H9 (cell line): Measurements from ENCODE around the gene ZBED1. TPM values are rescaled to one million over a fixed set of nuclear protein-coding genes. Genes with fewer than 3 reads are reported as not detected.

Experiments
- DNase-seq: peaks from one replicate; pipeline ENCODE4 v3.0.0-alpha.2; 2017
- H2AFZ ChIP-seq: one replicate; pipeline ENCODE4 v1.6.1; 2013; ENCODE audit warnings: mild to moderate bottlenecking, low read length, control low read depth, moderate library complexity
- H2AK5ac ChIP-seq: 2 replicates; pipeline ENCODE4 v1.6.1; 2013; ENCODE audit warnings: low read length, control low read depth, mixed read lengths; ENCODE audit not compliant: insufficient read length
- H2BK120ac ChIP-seq: one replicate; pipeline ENCODE4 v1.6.1; 2013; ENCODE audit warnings: low read depth, mild to moderate bottlenecking, low read length, control low read depth, inconsistent platforms; ENCODE audit not compliant: poor library complexity, severe bottlenecking
- H2BK12ac ChIP-seq: 2 replicates; pipeline ENCODE4 v1.6.1; 2013; ENCODE audit warnings: low read length, control low read depth, mixed read lengths, low read depth; ENCODE audit not compliant: insufficient read length
- H2BK15ac ChIP-seq: 2 replicates; pipeline ENCODE4 v1.6.1; 2013; ENCODE audit warnings: low read depth, low read length, control low read depth
- H2BK20ac ChIP-seq: one replicate; pipeline ENCODE4 v1.6.1; 2013; ENCODE audit warnings: low read depth, mild to moderate bottlenecking, low read length, control low read depth, inconsistent platforms; ENCODE audit not compliant: poor library complexity, severe bottlenecking
- H2BK5ac ChIP-seq: 2 replicates; pipeline ENCODE4 v1.6.1; 2013; ENCODE audit warnings: low read length, control low read depth, mixed read lengths; ENCODE audit not compliant: insufficient read length
- H3K14ac ChIP-seq: 2 replicates; pipeline ENCODE4 v1.6.1; 2013; ENCODE audit warnings: low read length, control low read depth; ENCODE audit not compliant: insufficient read depth
- H3K18ac ChIP-seq: 2 replicates; pipeline ENCODE4 v1.6.1; 2013; ENCODE audit warnings: low read depth, mild to moderate bottlenecking, mixed read lengths, low read length, control low read depth; ENCODE audit not compliant: insufficient read length
- H3K23ac ChIP-seq: 2 replicates; pipeline ENCODE4 v1.6.1; 2013; ENCODE audit warnings: low read length, control low read depth, mixed read lengths, low read depth; ENCODE audit not compliant: insufficient read length
- H3K23me2 ChIP-seq: 2 replicates; pipeline ENCODE4 v1.6.1; 2013; ENCODE audit warnings: low read depth, mild to moderate bottlenecking, mixed read lengths, low read length, control low read depth; ENCODE audit not compliant: insufficient read length, poor library complexity, severe bottlenecking
- H3K27ac ChIP-seq: 2 replicates; pipeline ENCODE4 v1.5.1; 2013; ENCODE audit warnings: low read length, control low read depth, mixed read lengths, low read depth; ENCODE audit not compliant: insufficient read length
- H3K27me3 ChIP-seq: 2 replicates; pipeline ENCODE4 v1.6.1; 2013; ENCODE audit warnings: low read length, control low read depth, inconsistent platforms; ENCODE audit not compliant: insufficient read depth
- H3K4ac ChIP-seq: 2 replicates; pipeline ENCODE4 v1.6.1; 2013; ENCODE audit warnings: low read depth, mild to moderate bottlenecking, control low read depth, inconsistent platforms, low read length, moderate library complexity
- H3K4me1 ChIP-seq: 2 replicates; pipeline ENCODE4 v1.6.1; 2013; ENCODE audit warnings: low read length, control low read depth, inconsistent platforms; ENCODE audit not compliant: insufficient read depth
- H3K4me2 ChIP-seq: 2 replicates; pipeline ENCODE4 v1.6.1; 2013; ENCODE audit warnings: low read length, control low read depth, mixed read lengths; ENCODE audit not compliant: insufficient read length, insufficient read depth
- H3K56ac ChIP-seq: 2 replicates; pipeline ENCODE4 v1.6.1; 2013; ENCODE audit warnings: low read depth, mild to moderate bottlenecking, mixed read lengths, low read length, control low read depth; ENCODE audit not compliant: insufficient read length
- H3K79me1 ChIP-seq: 2 replicates; pipeline ENCODE4 v1.6.1; 2013; ENCODE audit warnings: low read depth, mild to moderate bottlenecking, moderate library complexity, low read length, control low read depth, inconsistent platforms; ENCODE audit not compliant: insufficient read depth, poor library complexity, severe bottlenecking
- H3K79me2 ChIP-seq: 2 replicates; pipeline ENCODE4 v1.6.1; 2013; ENCODE audit warnings: low read length, control low read depth, inconsistent platforms; ENCODE audit not compliant: insufficient read depth
- H3K9ac ChIP-seq: 2 replicates; pipeline ENCODE4 v1.6.1; 2013; ENCODE audit warnings: low read length, control low read depth, mixed read lengths; ENCODE audit not compliant: insufficient read length; ENCODE audit errors: extremely low read depth
- H3K9me3 ChIP-seq: one replicate; pipeline ENCODE4 v1.6.1; 2013; ENCODE audit warnings: low read depth, low read length, inconsistent platforms; ENCODE audit not compliant: control insufficient read depth
- H3T11ph ChIP-seq: one replicate; pipeline ENCODE4 v1.6.1; 2013; ENCODE audit warnings: mild to moderate bottlenecking, low read length, control low read depth, inconsistent platforms
- H4K20me1 ChIP-seq: one replicate; pipeline ENCODE4 v1.6.1; 2013; ENCODE audit not compliant: control insufficient read depth, insufficient read length, insufficient read depth
- H4K5ac ChIP-seq: 2 replicates; pipeline ENCODE4 v1.6.1; 2013; ENCODE audit warnings: low read depth, mild to moderate bottlenecking, mixed read lengths, low read length, control low read depth; ENCODE audit not compliant: insufficient read length
- H4K8ac ChIP-seq: replicated peaks from 2 replicates; pipeline ENCODE4 v1.6.1; 2013; ENCODE audit warnings: low read length, control low read depth, mixed read lengths, low read depth; ENCODE audit not compliant: insufficient read length
- H4K91ac ChIP-seq: 2 replicates; pipeline ENCODE4 v1.6.1; 2013; ENCODE audit warnings: low read depth, mild to moderate bottlenecking, moderate library complexity, mixed read lengths, low read length, control low read depth; ENCODE audit not compliant: insufficient read length
- H3K27ac Mint-ChIP-seq, 3 experiments: 2 replicates in 2 of 3; 3 replicates in 1 of 3; pipeline ENCODE4 v1.8.0; 2020 to 2021; ENCODE audit warnings: mixed read lengths in 3 of 3, mild to moderate bottlenecking in 1 of 3, moderate library complexity in 1 of 3
- H3K27me3 Mint-ChIP-seq: 2 replicates; pipeline ENCODE4 v1.8.0; 2021; ENCODE audit warnings: low read depth, mild to moderate bottlenecking, moderate library complexity, mixed read lengths
- H3K36me3 Mint-ChIP-seq, 3 experiments: 2 replicates in 2 of 3; 3 replicates in 1 of 3; pipeline ENCODE4 v1.8.0; 2020 to 2021; ENCODE audit warnings: low read depth in 3 of 3, mixed read lengths in 3 of 3; ENCODE audit not compliant: insufficient read depth in 1 of 3
- H3K4me1 Mint-ChIP-seq, 2 experiments: 2 replicates each; pipeline ENCODE4 v1.8.0; 2020; ENCODE audit warnings: mixed read lengths in 2 of 2
- H3K4me3 Mint-ChIP-seq, 2 experiments: 2 replicates in 1 of 2; 3 replicates in 1 of 2; pipeline ENCODE4 v1.8.0; 2020 to 2021; ENCODE audit warnings: mild to moderate bottlenecking in 2 of 2, mixed read lengths in 2 of 2, moderate library complexity in 1 of 2
- H3K9me3 Mint-ChIP-seq, 2 experiments: 2 replicates in 1 of 2; 3 replicates in 1 of 2; pipeline ENCODE4 v1.8.0; 2020; ENCODE audit warnings: mild to moderate bottlenecking in 2 of 2, mixed read lengths in 2 of 2, moderate library complexity in 1 of 2
- CTCF ChIP-seq: fragments of 200-600 bp; sonication (generic); conservative IDR thresholded peaks from 3 replicates; pipeline ENCODE4 v1.8.0; 2021; ENCODE audit warnings: antibody characterized with exemption, mild to moderate bottlenecking
- WGBS: extraction: QIAGEN DNeasy Blood & Tissue Kit; methylation state at CpG from one replicate; pipeline ENCODE4 v1.1.7; 2013; ENCODE audit warnings: missing lambda C conversion rate, low lambda C conversion rate, mixed read lengths; ENCODE audit not compliant: insufficient read length; ENCODE audit errors: extremely low coverage; 5-methylcytosine and 5-hydroxymethylcytosine counted together
- total RNA-seq: library from RNA; stranded (reverse); gene quantifications from 2 replicates; pipeline ENCODE4 v1.2.1, GENCODE V29; 2021

ZBED1 gene
- total RNA-seq, 1 experiment from 2014 or later: 61.1 TPM

DNA sequence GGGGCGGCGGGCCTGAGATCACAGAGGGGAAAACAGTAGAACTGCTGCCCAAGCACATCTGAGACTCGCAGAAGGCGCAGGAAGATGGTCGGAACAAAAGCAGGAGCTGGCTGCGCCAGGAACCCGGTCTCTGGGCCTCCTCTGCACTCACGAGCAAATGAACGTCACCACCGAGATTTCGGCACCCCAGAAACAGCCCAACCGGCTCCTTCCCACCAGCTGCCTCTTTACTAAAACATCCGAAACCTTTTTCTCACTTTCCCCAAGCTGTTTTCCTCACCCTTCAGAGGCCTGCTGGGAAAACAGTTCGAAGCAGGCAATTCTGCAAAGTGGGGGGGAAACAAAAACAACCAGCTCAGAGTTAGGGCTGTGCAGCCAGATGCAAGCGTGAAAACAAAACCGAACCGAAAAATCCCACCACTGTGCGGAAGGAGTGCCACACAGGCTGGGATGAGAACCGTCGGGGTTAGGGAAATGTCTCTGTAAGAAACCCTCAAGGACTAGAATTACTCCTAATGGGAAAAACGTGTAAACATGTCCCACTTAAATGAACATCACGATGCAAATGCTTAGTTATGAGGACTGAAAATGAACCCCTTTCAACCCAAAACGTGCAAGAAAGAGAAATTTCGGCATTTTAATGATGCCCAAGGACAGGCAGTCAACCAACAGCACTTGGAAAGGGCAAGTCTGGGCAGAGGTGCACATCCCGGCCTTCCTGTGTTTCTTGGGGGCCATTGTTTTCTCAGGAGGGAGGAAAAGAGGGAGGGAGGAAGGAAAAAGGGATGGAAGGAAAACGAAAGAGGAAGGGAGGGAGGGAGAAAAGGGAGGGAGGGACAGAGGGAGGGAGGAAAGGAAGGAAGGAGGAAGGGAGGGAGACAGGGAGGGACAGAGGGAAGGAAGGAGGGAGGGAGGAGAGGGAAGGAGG, 15.8 kb downstream of the ZBED1 start:
- H3K27me3 ChIP-seq: no peaks in the 10 kb centered on the region
- H3K4me2 ChIP-seq: no peak overlapping the region
- H3K9ac ChIP-seq: no peak overlapping the region
- Mint-ChIP-seq H3K4me3 (peak overlapping the region in 1 of 2 experiments; percentile 62; a peak in 2 of 5 replicates), H3K9me3 (peaks cover 3 to 4% of the 10 kb centered on the region in 2 experiments), H3K27ac (peak overlapping the region; percentile 78 to 98 (median 98)), H3K4me1 (peaks cover 31 to 38% of the 10 kb centered on the region in 2 experiments), H3K27me3 (no peaks in the 10 kb centered on the region), H3K36me3 (peaks cover 31 to 49% (median 43%) of the 10 kb centered on the region in 3 experiments)
- H4K91ac ChIP-seq: no peak overlapping the region
- no peaks in the 10 kb centered on the region for H3K23me2 ChIP-seq
- H4K20me1 ChIP-seq: no peaks in the 10 kb centered on the region
- H3K23ac ChIP-seq: no peak overlapping the region
- no peak overlapping the region; the same call in 1 of the 2 replicates for H3K14ac ChIP-seq
- H3K27ac ChIP-seq: peak overlapping the region; percentile 39
- no peak overlapping the region for H4K5ac ChIP-seq
- H2BK120ac ChIP-seq: no peak overlapping the region
- no peak overlapping the region for H2AK5ac ChIP-seq
- H3K4me1 ChIP-seq: peaks cover 3% of the 10 kb centered on the region
- H3K79me2 ChIP-seq: peaks cover 2% of the 10 kb centered on the region; the same call in 1 of the 2 replicates
- no peak overlapping the region for H2BK5ac ChIP-seq
- no CpG with 5 or more reads among the region's 26 CpGs for WGBS
- no peak overlapping the region for H2BK20ac ChIP-seq
- H4K8ac ChIP-seq: no peak overlapping the region
- no peak overlapping the region for H2BK15ac ChIP-seq
- DNase-seq: no peak
- H3K18ac ChIP-seq: peak overlapping the region; percentile 9
- no peaks in the 10 kb centered on the region for H3K9me3 ChIP-seq
- no peak overlapping the region for H3K56ac ChIP-seq
- H3T11ph ChIP-seq: no peak overlapping the region
- no peak overlapping the region for H3K4ac ChIP-seq
- no peaks in the 10 kb centered on the region for H3K79me1 ChIP-seq
- H2AFZ ChIP-seq: no peak overlapping the region
- no peak for TF ChIP-seq CTCF
- no peak overlapping the region for H2BK12ac ChIP-seq
